Naive thymus-derived CD4-positive, alpha-beta T cell (primary cell): ENCODE measurements around the gene GABRG3. TPM values are rescaled to one million over a fixed set of nuclear protein-coding genes. Genes with fewer than 3 reads are reported as not detected.

Experiments
- ATAC-seq: fragments of 150-1000 bp; cut with Tn5 transposase; 2 replicates; pipeline ENCODE4 v1.10.0; 2021; ENCODE audit warnings: mild to moderate bottlenecking, moderate library complexity
- CTCF ChIA-PET: fragments of 350-600 bp; sonication (Branson Sonifier 250); formaldehyde crosslinking; loops from one replicate; lab custom pipeline; 2021; ENCODE audit warnings: antibody characterized with exemption; lab: Charles Lee
- POLR2A ChIA-PET: fragments of 350-600 bp; sonication (Branson Sonifier 250); formaldehyde crosslinking; loops from one replicate; lab custom pipeline; 2021; ENCODE audit warnings: antibody characterized with exemption, inconsistent platforms; lab: Charles Lee
- DNase-seq, 9 donors: peaks; one replicate each; pipeline versions ENCODE4 v3.0.0 to v3.0.0-alpha.2; 2020 to 2022; ENCODE audit warnings: mixed read lengths in 1 of 9
- H3K27ac ChIP-seq: one replicate; pipeline ENCODE4 v1.7.0; 2013; ENCODE audit warnings: mild to moderate bottlenecking, low read depth, low read length, moderate library complexity
- H3K27me3 ChIP-seq, 2 donors: one replicate each; pipeline ENCODE4 v1.7.0; 2013; ENCODE audit warnings: low read length in 2 of 2, mild to moderate bottlenecking in 2 of 2, moderate library complexity in 2 of 2; ENCODE audit not compliant: control insufficient read depth in 2 of 2, insufficient read depth in 2 of 2
- H3K36me3 ChIP-seq, 3 experiments: 1 replicate in 2 of 3; 2 replicates in 1 of 3; pipeline ENCODE4 v1.7.0; 2013; ENCODE audit warnings: low read length in 3 of 3, mild to moderate bottlenecking in 3 of 3, moderate library complexity in 1 of 3; ENCODE audit not compliant: insufficient read depth in 3 of 3, control insufficient read depth in 2 of 3
- H3K4me1 ChIP-seq, 2 donors: one replicate each; pipeline ENCODE4 v1.7.0; 2013; ENCODE audit warnings: low read length in 2 of 2, mild to moderate bottlenecking in 2 of 2, moderate library complexity in 1 of 2; ENCODE audit not compliant: control insufficient read depth in 2 of 2, insufficient read depth in 2 of 2
- H3K4me3 ChIP-seq: 2 replicates; pipeline ENCODE4 v1.7.0; 2013; ENCODE audit warnings: mild to moderate bottlenecking, low read length
- H3K9me3 ChIP-seq, 3 experiments: 1 replicate in 2 of 3; 2 replicates in 1 of 3; pipeline ENCODE4 v1.7.0; 2013; ENCODE audit warnings: low read length in 3 of 3; ENCODE audit not compliant: control insufficient read depth in 2 of 3
- H3K27ac Mint-ChIP-seq, 9 donors: one replicate each; pipeline ENCODE4 v1.8.0; 2020 to 2022; ENCODE audit warnings: mixed read lengths in 9 of 9, mild to moderate bottlenecking in 8 of 9, moderate library complexity in 5 of 9, inconsistent platforms in 2 of 9
- H3K27me3 Mint-ChIP-seq, 5 donors: one replicate each; pipeline ENCODE4 v1.8.0; 2021 to 2022; ENCODE audit warnings: mixed read lengths in 5 of 5, mild to moderate bottlenecking in 1 of 5
- H3K36me3 Mint-ChIP-seq, 5 donors: one replicate each; pipeline ENCODE4 v1.8.0; 2020 to 2022; ENCODE audit warnings: mixed read lengths in 5 of 5, mild to moderate bottlenecking in 3 of 5, inconsistent platforms in 1 of 5
- H3K4me1 Mint-ChIP-seq, 7 donors: one replicate each; pipeline ENCODE4 v1.8.0; 2020 to 2022; ENCODE audit warnings: mixed read lengths in 7 of 7, mild to moderate bottlenecking in 3 of 7, inconsistent platforms in 1 of 7
- H3K4me3 Mint-ChIP-seq, 10 donors: one replicate each; pipeline ENCODE4 v1.8.0; 2020 to 2022; ENCODE audit warnings: mild to moderate bottlenecking in 10 of 10, mixed read lengths in 10 of 10, moderate library complexity in 6 of 10, inconsistent platforms in 2 of 10
- H3K9me3 Mint-ChIP-seq, 11 donors: one replicate each; pipeline ENCODE4 v1.8.0; 2020 to 2022; ENCODE audit warnings: mixed read lengths in 11 of 11, mild to moderate bottlenecking in 4 of 11, inconsistent platforms in 1 of 11, moderate library complexity in 1 of 11
- intact Hi-C, 2 donors: fragments of 100-400 bp; cut with micrococcal nuclease; formaldehyde crosslinking; loops; one replicate each; pipeline ENCODE4 v1.15.1; 2023
- polyA plus RNA-seq, 2 donors: library from polyadenylated mRNA; unstranded; fragments of 300-500 nt; fragmentation: Illumina TruSeq; gene quantifications; one replicate each; pipeline ENCODE4 v1.2.3, GENCODE V29; 2021
- total RNA-seq, 6 experiments: library from RNA in 5 of 6; stranded (reverse) in 5 of 6; gene quantifications; 1 replicate in 5 of 6; 2 replicates in 1 of 6; pipeline ENCODE4 v1.2.3 and lab custom pipeline; 2021 to 2026

The GABRG3 gene
- total and polyA plus RNA-seq, 7 experiments from 2014 or later: not detected

- no peak for DNase-seq
- ChIA-PET POLR2A (no interaction called here), CTCF (no interaction called here)
- Histone ChIP-seq H3K9me3 (no peaks in the 10 kb centered on the region), H3K4me1 (no peaks in the 10 kb centered on the region), H3K4me3 (no peak overlapping the region), H3K27me3 (no peaks in the 10 kb centered on the region), H3K36me3 (no peaks in the 10 kb centered on the region), H3K27ac (no peak overlapping the region)
- Mint-ChIP-seq H3K4me1 (no peaks in the 10 kb centered on the region), H3K9me3 (peaks cover 3 to 28% (median 13%) of the 10 kb centered on the region in 11 donors), H3K4me3 (no peak overlapping the region), H3K36me3 (peaks cover 0 to 4% (median 0%) of the 10 kb centered on the region in 5 donors), H3K27ac (no peak overlapping the region), H3K27me3 (peaks cover 0 to 12% (median 0%) of the 10 kb centered on the region in 5 donors)
- intact Hi-C loops: no loop called here
- ATAC-seq: no peak
Measured at GRCh38 chr15:27401471-27401870, 430.5 kb downstream of the GABRG3 start.

GRCh38 chr15:27408428-27408827, 437.4 kb downstream of the GABRG3 start:
- H3K27me3 ChIP-seq: no peaks in the 10 kb centered on the region
- no peak for ATAC-seq
- POLR2A ChIA-PET: no interaction called here
- H3K4me3 Mint-ChIP-seq: no peak overlapping the region
- no peak for DNase-seq
- H3K9me3 ChIP-seq: no peaks in the 10 kb centered on the region
- CTCF ChIA-PET: no interaction called here
- peaks cover 0 to 6% (median 0%) of the 10 kb centered on the region in 5 donors for H3K27me3 Mint-ChIP-seq
- intact Hi-C loops: no loop called here
- H3K4me1 Mint-ChIP-seq: no peaks in the 10 kb centered on the region
- no peaks in the 10 kb centered on the region for H3K4me1 ChIP-seq
- no peak overlapping the region for H3K27ac Mint-ChIP-seq
- no peak overlapping the region for H3K4me3 ChIP-seq
- no peaks in the 10 kb centered on the region for H3K36me3 ChIP-seq
- peaks cover 2 to 16% (median 8%) of the 10 kb centered on the region in 11 donors for H3K9me3 Mint-ChIP-seq
- H3K36me3 Mint-ChIP-seq: no peaks in the 10 kb centered on the region
- no peak overlapping the region for H3K27ac ChIP-seq

GRCh38 chr15:27410996-27411605, 440.1 kb downstream of the GABRG3 start:
- Mint-ChIP-seq H3K9me3 (peaks cover 2 to 17% (median 6%) of the 10 kb centered on the region in 11 donors), H3K36me3 (no peaks in the 10 kb centered on the region), H3K27ac (no peak overlapping the region), H3K4me1 (no peaks in the 10 kb centered on the region), H3K27me3 (no peaks in the 10 kb centered on the region), H3K4me3 (no peak overlapping the region)
- H3K9me3 ChIP-seq: no peaks in the 10 kb centered on the region
- DNase-seq (no peak), ATAC-seq (no peak)
- H3K36me3 ChIP-seq: no peaks in the 10 kb centered on the region
- CTCF ChIA-PET: no interaction called here
- no peak overlapping the region for H3K27ac ChIP-seq
- H3K4me1 ChIP-seq: no peaks in the 10 kb centered on the region
- intact Hi-C loops: no loop called here
- no peak overlapping the region for H3K4me3 ChIP-seq
- H3K27me3 ChIP-seq: no peaks in the 10 kb centered on the region
- POLR2A ChIA-PET: no interaction called here

- no peak for ATAC-seq
- Mint-ChIP-seq H3K9me3 (peaks cover 3 to 18% (median 6%) of the 10 kb centered on the region in 11 donors), H3K4me3 (no peak overlapping the region), H3K27me3 (no peaks in the 10 kb centered on the region), H3K27ac (no peak overlapping the region), H3K4me1 (no peaks in the 10 kb centered on the region), H3K36me3 (no peaks in the 10 kb centered on the region)
- no peaks in the 10 kb centered on the region for H3K4me1 ChIP-seq
- H3K9me3 ChIP-seq: no peaks in the 10 kb centered on the region
- POLR2A ChIA-PET: no interaction called here
- CTCF ChIA-PET: no interaction called here
- H3K4me3 ChIP-seq: no peak overlapping the region
- no peaks in the 10 kb centered on the region for H3K27me3 ChIP-seq
- H3K27ac ChIP-seq: no peak overlapping the region
- intact Hi-C loops: no loop called here
- DNase-seq: no peak
- no peaks in the 10 kb centered on the region for H3K36me3 ChIP-seq
Measured at GRCh38 chr15:27412415-27412814, 441.4 kb downstream of the GABRG3 start.

GRCh38 chr15:27414168-27414870, 443.3 kb downstream of the GABRG3 start:
- ATAC-seq: no peak
- ChIA-PET CTCF (no interaction called here), POLR2A (no interaction called here)
- no peaks in the 10 kb centered on the region for H3K27me3 ChIP-seq
- peaks cover 3 to 27% (median 7%) of the 10 kb centered on the region in 11 donors for H3K9me3 Mint-ChIP-seq
- no peaks in the 10 kb centered on the region for H3K27me3 Mint-ChIP-seq
- no peak overlapping the region for H3K27ac Mint-ChIP-seq
- H3K4me1 Mint-ChIP-seq: no peaks in the 10 kb centered on the region
- no peaks in the 10 kb centered on the region for H3K4me1 ChIP-seq
- no peak overlapping the region for H3K4me3 ChIP-seq
- no peak for DNase-seq
- intact Hi-C loops: no loop called here
- no peak overlapping the region for H3K4me3 Mint-ChIP-seq
- no peaks in the 10 kb centered on the region for H3K9me3 ChIP-seq
- H3K27ac ChIP-seq: no peak overlapping the region
- no peaks in the 10 kb centered on the region for H3K36me3 Mint-ChIP-seq
- no peaks in the 10 kb centered on the region for H3K36me3 ChIP-seq

GRCh38 chr15:27418726-27419125, 447.7 kb downstream of the GABRG3 start:
- CTCF ChIA-PET: no interaction called here
- Histone ChIP-seq H3K27ac (no peak overlapping the region), H3K36me3 (no peaks in the 10 kb centered on the region), H3K4me3 (no peak overlapping the region), H3K4me1 (no peaks in the 10 kb centered on the region), H3K27me3 (no peaks in the 10 kb centered on the region), H3K9me3 (no peaks in the 10 kb centered on the region)
- intact Hi-C loops: no loop called here
- no peak overlapping the region for H3K27ac Mint-ChIP-seq
- H3K4me3 Mint-ChIP-seq: no peak overlapping the region
- DNase-seq (no peak), ATAC-seq (no peak)
- no peaks in the 10 kb centered on the region for H3K4me1 Mint-ChIP-seq
- no peaks in the 10 kb centered on the region for H3K27me3 Mint-ChIP-seq
- POLR2A ChIA-PET: no interaction called here
- no peaks in the 10 kb centered on the region for H3K36me3 Mint-ChIP-seq
- peaks cover 0 to 28% (median 7%) of the 10 kb centered on the region in 11 donors for H3K9me3 Mint-ChIP-seq

- Mint-ChIP-seq H3K4me3 (no peak overlapping the region), H3K9me3 (peaks cover 0 to 15% (median 4%) of the 10 kb centered on the region in 11 donors), H3K27ac (no peak overlapping the region), H3K4me1 (no peaks in the 10 kb centered on the region), H3K36me3 (no peaks in the 10 kb centered on the region), H3K27me3 (no peaks in the 10 kb centered on the region)
- CTCF ChIA-PET: interaction anchor here (0.6 kb wide), 1 partner anchor 61 kb away, joined by 3 read pairs; no protein-coding TSS in a partner anchor
- ATAC-seq (no peak), DNase-seq (no peak)
- Histone ChIP-seq H3K4me3 (no peak overlapping the region), H3K27ac (no peak overlapping the region), H3K27me3 (no peaks in the 10 kb centered on the region), H3K9me3 (no peaks in the 10 kb centered on the region), H3K36me3 (no peaks in the 10 kb centered on the region), H3K4me1 (no peaks in the 10 kb centered on the region)
- intact Hi-C loops: no loop called here
- POLR2A ChIA-PET: interaction anchor here (0.5 kb wide), 1 partner anchor 165 kb away, joined by 3 read pairs; no protein-coding TSS in a partner anchor
Measured at GRCh38 chr15:27422997-27423396, 452.0 kb downstream of the GABRG3 start.
